HepG2 (cell line): Measurements from ENCODE around the gene OSBPL1A.

ENCODE experiments used
- ATF3 ChIP-seq: sonication (generic); formaldehyde crosslinking; IDR thresholded peaks from 2 replicates; pipeline ENCODE4 v1.4.0; 2020; ENCODE audit warnings: missing genetic modification reagents
- CTCF ChIP-seq: sonication (generic); formaldehyde crosslinking; IDR thresholded peaks from 2 replicates; pipeline ENCODE4 v1.5.0; 2020; ENCODE audit warnings: mild to moderate bottlenecking, missing genetic modification reagents, moderate library complexity
- ZNF44 ChIP-seq: sonication (generic); formaldehyde crosslinking; IDR thresholded peaks from 2 replicates; pipeline ENCODE4 v1.5.1; 2020; ENCODE audit warnings: mild to moderate bottlenecking, missing genetic modification reagents
- TF ChIP-seq, protein P1 (sequence below): sonication (generic); formaldehyde crosslinking; IDR thresholded peaks from 2 replicates; pipeline ENCODE4 v1.5.1; 2020; ENCODE audit warnings: missing genetic modification reagents, mild to moderate bottlenecking, borderline replicate concordance

- TF ChIP-seq CTCF = no peak
- TF ChIP-seq, protein P1, sequence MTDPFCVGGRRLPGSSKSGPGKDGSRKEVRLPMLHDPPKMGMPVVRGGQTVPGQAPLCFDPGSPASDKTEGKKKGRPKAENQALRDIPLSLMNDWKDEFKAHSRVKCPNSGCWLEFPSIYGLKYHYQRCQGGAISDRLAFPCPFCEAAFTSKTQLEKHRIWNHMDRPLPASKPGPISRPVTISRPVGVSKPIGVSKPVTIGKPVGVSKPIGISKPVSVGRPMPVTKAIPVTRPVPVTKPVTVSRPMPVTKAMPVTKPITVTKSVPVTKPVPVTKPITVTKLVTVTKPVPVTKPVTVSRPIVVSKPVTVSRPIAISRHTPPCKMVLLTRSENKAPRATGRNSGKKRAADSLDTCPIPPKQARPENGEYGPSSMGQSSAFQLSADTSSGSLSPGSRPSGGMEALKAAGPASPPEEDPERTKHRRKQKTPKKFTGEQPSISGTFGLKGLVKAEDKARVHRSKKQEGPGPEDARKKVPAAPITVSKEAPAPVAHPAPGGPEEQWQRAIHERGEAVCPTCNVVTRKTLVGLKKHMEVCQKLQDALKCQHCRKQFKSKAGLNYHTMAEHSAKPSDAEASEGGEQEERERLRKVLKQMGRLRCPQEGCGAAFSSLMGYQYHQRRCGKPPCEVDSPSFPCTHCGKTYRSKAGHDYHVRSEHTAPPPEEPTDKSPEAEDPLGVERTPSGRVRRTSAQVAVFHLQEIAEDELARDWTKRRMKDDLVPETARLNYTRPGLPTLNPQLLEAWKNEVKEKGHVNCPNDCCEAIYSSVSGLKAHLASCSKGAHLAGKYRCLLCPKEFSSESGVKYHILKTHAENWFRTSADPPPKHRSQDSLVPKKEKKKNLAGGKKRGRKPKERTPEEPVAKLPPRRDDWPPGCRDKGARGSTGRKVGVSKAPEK = no peak
- no peak for TF ChIP-seq ZNF44
- no peak for TF ChIP-seq ATF3 (CRISPR knock-in tag)
Observed at GRCh38 chr18:24300703-24301102, 96.9 kb downstream of the OSBPL1A start.
